HepG2 (cell line): ENCODE data around the gene BABAM1. TPM values are rescaled to one million over a fixed set of nuclear protein-coding genes. Genes with fewer than 3 reads are reported as not detected.

Experiments
- FOSL1 ChIP-seq: sonication (generic); formaldehyde crosslinking; IDR thresholded peaks from 2 replicates; pipeline ENCODE4 v1.9.0; 2021; ENCODE audit warnings: missing genetic modification reagents, borderline replicate concordance
- FOSL2 ChIP-seq: sonication (generic); formaldehyde crosslinking; IDR thresholded peaks from 2 replicates; pipeline ENCODE4 v1.4.0; 2020; ENCODE audit warnings: missing genetic modification reagents
- GLI4 ChIP-seq: sonication (generic); formaldehyde crosslinking; IDR thresholded peaks from 2 replicates; pipeline ENCODE4 v1.5.1; 2020; ENCODE audit warnings: missing genetic modification reagents, mild to moderate bottlenecking, moderate library complexity, borderline replicate concordance
- HINFP ChIP-seq: sonication (generic); formaldehyde crosslinking; IDR thresholded peaks from 2 replicates; pipeline ENCODE4 v1.4.0; 2020; ENCODE audit warnings: low read depth, mild to moderate bottlenecking, missing genetic modification reagents
- HOMEZ ChIP-seq: IDR thresholded peaks from 2 replicates; pipeline ENCODE4 v1.6.1; 2016; ENCODE audit warnings: low read depth
- IRF1 ChIP-seq: sonication (generic); formaldehyde crosslinking; IDR thresholded peaks from 2 replicates; pipeline ENCODE4 v1.4.0; 2020; ENCODE audit warnings: low read depth, mild to moderate bottlenecking, missing genetic modification reagents
- NFKBIZ ChIP-seq: IDR thresholded peaks from 2 replicates; pipeline ENCODE4 v1.6.1; 2018; ENCODE audit warnings: missing genetic modification reagents, missing compliant biosample characterization
- RORA ChIP-seq: sonication (generic); formaldehyde crosslinking; IDR thresholded peaks from 2 replicates; pipeline ENCODE4 v1.5.0; 2020; ENCODE audit warnings: mild to moderate bottlenecking, missing genetic modification reagents, moderate library complexity
- SETDB1 ChIP-seq: sonication (generic); formaldehyde crosslinking; IDR thresholded peaks from 2 replicates; pipeline ENCODE4 v1.5.1; 2020; ENCODE audit warnings: missing genetic modification reagents, mild to moderate bottlenecking, borderline replicate concordance
- SMAD1 ChIP-seq: sonication (generic); formaldehyde crosslinking; IDR thresholded peaks from 2 replicates; pipeline ENCODE4 v1.4.0; 2020; ENCODE audit warnings: missing genetic modification reagents, low read depth, mild to moderate bottlenecking, borderline replicate concordance
- ZBTB44 ChIP-seq: sonication (generic); formaldehyde crosslinking; IDR thresholded peaks from 2 replicates; pipeline ENCODE4 v1.4.0; 2020; ENCODE audit warnings: missing genetic modification reagents
- ZC3H13 ChIP-seq: sonication (generic); formaldehyde crosslinking; IDR thresholded peaks from 2 replicates; pipeline ENCODE4 v1.8.1; 2023; ENCODE audit warnings: mild to moderate bottlenecking, missing genetic modification reagents, moderate library complexity
- ZNF343 ChIP-seq: sonication (generic); formaldehyde crosslinking; IDR thresholded peaks from 2 replicates; pipeline ENCODE4 v1.4.0; 2020; ENCODE audit warnings: mild to moderate bottlenecking, missing genetic modification reagents
- ZNF362 ChIP-seq: sonication (generic); formaldehyde crosslinking; IDR thresholded peaks from 2 replicates; pipeline ENCODE4 v1.4.0; 2020; ENCODE audit warnings: missing genetic modification reagents, mild to moderate bottlenecking, borderline replicate concordance
- ZNF616 ChIP-seq: sonication (generic); formaldehyde crosslinking; IDR thresholded peaks from 2 replicates; pipeline ENCODE4 v1.5.0; 2020; ENCODE audit warnings: low read depth, mild to moderate bottlenecking, missing genetic modification reagents
- ZNF713 ChIP-seq: sonication (generic); formaldehyde crosslinking; IDR thresholded peaks from 2 replicates; pipeline ENCODE4 v1.4.0; 2020; ENCODE audit warnings: mild to moderate bottlenecking, missing genetic modification reagents
- ZNF749 ChIP-seq: sonication (generic); formaldehyde crosslinking; IDR thresholded peaks from 2 replicates; pipeline ENCODE4 v1.8.0; 2022; ENCODE audit warnings: mild to moderate bottlenecking, missing genetic modification reagents, moderate library complexity, borderline replicate concordance
- ZNF878 ChIP-seq: sonication (generic); formaldehyde crosslinking; IDR thresholded peaks from 2 replicates; pipeline ENCODE4 v1.8.1; 2023; ENCODE audit warnings: mild to moderate bottlenecking, missing genetic modification reagents, moderate library complexity
- ZNF883 ChIP-seq: sonication (generic); formaldehyde crosslinking; IDR thresholded peaks from 2 replicates; pipeline ENCODE4 v1.5.1; 2020; ENCODE audit warnings: mild to moderate bottlenecking, missing genetic modification reagents; ENCODE audit errors: not compliant biosample characterization
- polyA plus RNA-seq, 8 experiments: library from polyadenylated mRNA; depleted of rRNA in 3 of 8; stranded (reverse) in 7 of 8; unstranded in 1 of 8; fragments of >200 nt; fragmentation: Illumina TruSeq in 4 of 8; extraction: Trizol in 4 of 8; gene quantifications; 2 replicates each; pipeline versions ENCODE4 v1.2.1 to v1.2.3, GENCODE V29; 2011 to 2016; ENCODE audit warnings: low read depth in 4 of 8, missing spikeins in 1 of 8, mixed read lengths in 1 of 8; ENCODE audit not compliant: insufficient read depth in 1 of 8
- total RNA-seq, 5 experiments: library from RNA; depleted of rRNA; stranded (reverse); fragments of >200 nt; fragmentation: Illumina TruSeq; extraction: Trizol; gene quantifications; 2 replicates each; pipeline ENCODE4 v1.2.3, GENCODE V29; 2016; ENCODE audit warnings: low read depth in 1 of 5

BABAM1 gene
- total and polyA plus RNA-seq, 2 of the 13 experiments (the other 11 are each of a cell fraction or from before 2014, with no cell fraction given), result 70.0 to 82.0 TPM

- TF ChIP-seq ZNF362 (CRISPR knock-in tag) (no peak), SMAD1 (CRISPR knock-in tag) (no peak; the same call in 1 of the 2 replicates), ZNF616 (CRISPR knock-in tag) (0 out of 2 replicates have a peak, but pooled peaks have one; percentile 57), ZNF878 (CRISPR knock-in tag) (no peak), FOSL1 (CRISPR knock-in tag) (no peak), ZBTB44 (CRISPR knock-in tag) (no peak), IRF1 (CRISPR knock-in tag) (no peak), SETDB1 (CRISPR knock-in tag) (no peak), ZNF713 (CRISPR knock-in tag) (no peak), RORA (0 out of 2 replicates have a peak, but pooled peaks have one; percentile 58), ZNF883 (peak; percentile 50), HINFP (no peak), ZC3H13 (CRISPR knock-in tag) (peak; percentile 78; the same call in 1 of the 2 replicates), ZNF749 (CRISPR knock-in tag) (no peak), ZNF343 (CRISPR knock-in tag) (no peak), NFKBIZ (CRISPR knock-in tag) (no peak), FOSL2 (CRISPR knock-in tag) (no peak; the same call in 1 of the 2 replicates), HOMEZ (CRISPR knock-in tag) (no peak), GLI4 (CRISPR knock-in tag) (no peak)
Observed at GRCh38 chr19:17226002-17226933, 41.0 kb upstream of the BABAM1 start, which contains the start of gene OCEL1 (continued).
